Stimulated activated CD8-positive, alpha-beta memory T cell treated with anti-CD3 and anti-CD28 coated beads, Interleukin-7, amount 100 ng/mL, for 4 hours (primary cell): ENCODE results near the gene FYB1.

ENCODE experiments used
- DNase-seq, 2 donors: peaks; one replicate each; pipeline ENCODE4 v3.0.0-alpha.2; 2020; ENCODE audit warnings: low read depth in 2 of 2

FYB1 gene

GRCh38 chr5:39160576-39161213 is 58.7 kb downstream of the FYB1 start:
- DNase-seq = no peak

GRCh38 chr5:39159811-39160490 is 59.4 kb downstream of the FYB1 start:
- DNase-seq = no peak

GRCh38 chr5:39158786-39159185 is 60.6 kb downstream of the FYB1 start:
- DNase-seq = no peak

GRCh38 chr5:39158127-39158593 is 61.2 kb downstream of the FYB1 start:
- no peak for DNase-seq

GRCh38 chr5:39157701-39158100 is 61.7 kb downstream of the FYB1 start:
- no peak for DNase-seq

GRCh38 chr5:39156082-39156481 is 63.3 kb downstream of the FYB1 start:
- no peak for DNase-seq

- DNase-seq = no peak
These were observed 67.6 kb downstream of the FYB1 start for GRCh38 chr5:39151745-39152144.

GRCh38 chr5:39149966-39150365 is 69.4 kb downstream of the FYB1 start:
- DNase-seq = no peak

- no peak for DNase-seq
These were observed 70.3 kb downstream of the FYB1 start for GRCh38 chr5:39148983-39149534.

GRCh38 chr5:39146831-39147540 is 72.4 kb downstream of the FYB1 start:
- DNase-seq = no peak

GRCh38 chr5:39143151-39143860 is 76.1 kb downstream of the FYB1 start:
- no peak for DNase-seq

- DNase-seq = no peak
These were observed 78.7 kb downstream of the FYB1 start for GRCh38 chr5:39140558-39141168.

- no peak for DNase-seq
These were observed 80.5 kb downstream of the FYB1 start for GRCh38 chr5:39138892-39139291.

GRCh38 chr5:39137819-39138451 is 81.4 kb downstream of the FYB1 start:
- peak in 1 of 2 donors; percentile 34 for DNase-seq

- no peak for DNase-seq
These were observed 82.0 kb downstream of the FYB1 start for GRCh38 chr5:39137391-39137790.

GRCh38 chr5:39132792-39133191 is 86.6 kb downstream of the FYB1 start:
- DNase-seq = no peak

- DNase-seq = no peak
These were observed 87.3 kb downstream of the FYB1 start for GRCh38 chr5:39132128-39132447.

- DNase-seq = no peak
These were observed 87.9 kb downstream of the FYB1 start for GRCh38 chr5:39131210-39132127.

GRCh38 chr5:39130716-39131115 is 88.6 kb downstream of the FYB1 start:
- DNase-seq = no peak

- DNase-seq = no peak
These were observed 97.4 kb downstream of the FYB1 start for GRCh38 chr5:39121922-39122321.
